OCI-LY3 (cell line): ENCODE measurements around the gene ERGIC1.

Experiments
- CTCF ChIP-seq: fragments of 200-600, 300-600 bp; sonication (generic); IDR thresholded peaks from 2 replicates; pipeline ENCODE4 v1.5.1; 2014; ENCODE audit warnings: antibody characterized with exemption, low read length, low read depth
- EZH2phosphoT487 ChIP-seq: fragments of 200-600 bp; shearing (Covaris generic); IDR thresholded peaks from 2 replicates; pipeline ENCODE4 v1.6.1; 2018; ENCODE audit warnings: antibody characterized with exemption, mixed run types, low read depth

GRCh38 chr5:172903790-172904189 is 69.7 kb downstream of the ERGIC1 start:
- TF ChIP-seq CTCF, result no peak
- TF ChIP-seq EZH2phosphoT487, result no peak
